Astrocyte (in vitro differentiated cells and primary cell): ENCODE measurements around the gene CD8B2. TPM values are rescaled to one million over a fixed set of nuclear protein-coding genes. Genes with fewer than 3 reads are reported as not detected.

Experiments used
- DNase-seq: peaks from one replicate; pipeline ENCODE4 v3.0.0-alpha.2; 2010; ENCODE audit warnings: low read depth
- FAIRE-seq: peaks from 2 replicates; lab custom pipeline; 2011; peaks lifted over from hg19 to GRCh38; lab: Jason Lieb, UNC
- H2AFZ ChIP-seq: 2 replicates; pipeline ENCODE4 v1.6.0; 2012; ENCODE audit warnings: low read depth, low read length, inconsistent platforms
- H3K27ac ChIP-seq: 2 replicates; pipeline ENCODE4 v1.5.1; 2011; ENCODE audit warnings: low read depth, low read length, inconsistent platforms
- H3K27me3 ChIP-seq: 2 replicates; pipeline ENCODE4 v1.6.0; 2011; ENCODE audit warnings: low read length, inconsistent platforms; ENCODE audit not compliant: insufficient read depth
- H3K36me3 ChIP-seq: 2 replicates; pipeline ENCODE4 v1.5.1; 2011; ENCODE audit warnings: low read length, inconsistent platforms; ENCODE audit not compliant: insufficient read depth
- H3K4me1 ChIP-seq: 2 replicates; pipeline ENCODE4 v1.5.1; 2011; ENCODE audit warnings: low read length, inconsistent platforms; ENCODE audit not compliant: insufficient read depth
- H3K4me2 ChIP-seq: 2 replicates; pipeline ENCODE4 v1.6.0; 2012; ENCODE audit warnings: low read length, inconsistent platforms
- H3K4me3 ChIP-seq: 2 replicates; pipeline ENCODE4 v1.5.1; 2011; ENCODE audit warnings: low read depth, mild to moderate bottlenecking, low read length, inconsistent platforms; ENCODE audit not compliant: insufficient read depth
- H3K79me2 ChIP-seq: 2 replicates; pipeline ENCODE4 v1.6.0; 2012; ENCODE audit warnings: mild to moderate bottlenecking, low read length, inconsistent platforms; ENCODE audit not compliant: insufficient read depth
- H3K9ac ChIP-seq: 2 replicates; pipeline ENCODE4 v1.6.0; 2012; ENCODE audit warnings: mild to moderate bottlenecking, low read length, inconsistent platforms
- H3K9me3 ChIP-seq: 2 replicates; pipeline ENCODE4 v1.5.1; 2012; ENCODE audit warnings: low read depth, mild to moderate bottlenecking, low read length, inconsistent platforms; ENCODE audit not compliant: insufficient read depth
- H4K20me1 ChIP-seq: 2 replicates; pipeline ENCODE4 v1.6.0; 2012; ENCODE audit warnings: low read length, inconsistent platforms; ENCODE audit not compliant: insufficient read depth
- H3K27ac Mint-ChIP-seq: one replicate; pipeline ENCODE4 v1.8.0; 2021; ENCODE audit warnings: mild to moderate bottlenecking, mixed read lengths; ENCODE audit not compliant: unreplicated experiment
- H3K27me3 Mint-ChIP-seq: one replicate; pipeline ENCODE4 v1.8.0; 2021; ENCODE audit warnings: low read depth, mixed read lengths; ENCODE audit not compliant: unreplicated experiment
- H3K36me3 Mint-ChIP-seq: one replicate; pipeline ENCODE4 v1.8.0; 2021; ENCODE audit warnings: low read depth, mixed read lengths; ENCODE audit not compliant: unreplicated experiment
- H3K4me1 Mint-ChIP-seq: one replicate; pipeline ENCODE4 v1.8.0; 2021; ENCODE audit warnings: low read depth, mixed read lengths; ENCODE audit not compliant: unreplicated experiment
- H3K4me3 Mint-ChIP-seq: one replicate; pipeline ENCODE4 v1.8.0; 2021; ENCODE audit warnings: mild to moderate bottlenecking, moderate library complexity, mixed read lengths; ENCODE audit not compliant: unreplicated experiment
- H3K9me3 Mint-ChIP-seq: one replicate; pipeline ENCODE4 v1.8.0; 2021; ENCODE audit warnings: mild to moderate bottlenecking, mixed read lengths; ENCODE audit not compliant: unreplicated experiment
- CTCF ChIP-seq: IDR thresholded peaks from 2 replicates; pipeline ENCODE4 v1.5.1; 2011; ENCODE audit warnings: low read depth, mild to moderate bottlenecking, inconsistent platforms, low read length, moderate library complexity; ENCODE audit not compliant: insufficient read depth
- EZH2 ChIP-seq: IDR thresholded peaks from 2 replicates; pipeline ENCODE4 v1.6.1; 2012; ENCODE audit warnings: mild to moderate bottlenecking, low read length, inconsistent platforms; ENCODE audit not compliant: insufficient read depth
- total RNA-seq: library from RNA; stranded (reverse); gene quantifications from 2 replicates; pipeline ENCODE4 v1.2.1, GENCODE V29; 2021

Gene CD8B2
- total RNA-seq, 1 donor from 2014 or later: not detected

DNA sequence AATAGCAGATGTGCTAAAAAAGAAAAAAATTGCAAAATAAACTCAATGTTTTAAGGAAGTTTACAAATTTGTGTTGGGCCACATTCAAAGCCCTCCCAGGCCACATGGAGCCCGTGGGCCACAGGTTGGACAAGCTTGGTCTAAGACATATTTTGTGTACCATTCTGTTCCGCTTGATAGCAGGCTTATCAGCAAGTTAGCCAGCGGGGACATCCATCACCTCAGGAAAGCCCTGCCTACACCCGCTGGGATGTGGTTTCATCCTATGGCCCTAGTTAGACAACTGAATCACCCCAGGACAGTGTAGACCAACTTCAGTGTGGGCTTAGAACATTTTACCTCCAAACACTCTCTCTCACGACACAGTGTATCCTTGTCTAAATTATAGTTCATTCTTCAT, 32.6 kb downstream of the CD8B2 start:
- H3K9me3 Mint-ChIP-seq: peaks cover 6% of the 10 kb centered on the region
- H3K27ac ChIP-seq: no peak overlapping the region
- H3K27ac Mint-ChIP-seq: no peak overlapping the region
- no peak overlapping the region for H3K9ac ChIP-seq
- H3K27me3 ChIP-seq: no peaks in the 10 kb centered on the region
- no peak overlapping the region for H3K4me3 ChIP-seq
- H3K36me3 Mint-ChIP-seq: no peaks in the 10 kb centered on the region
- H3K4me2 ChIP-seq: no peak overlapping the region
- H3K4me1 Mint-ChIP-seq: no peaks in the 10 kb centered on the region
- H3K27me3 Mint-ChIP-seq: peaks cover 5% of the 10 kb centered on the region
- no peaks in the 10 kb centered on the region for H3K9me3 ChIP-seq
- H4K20me1 ChIP-seq: no peaks in the 10 kb centered on the region
- FAIRE-seq (no peak), DNase-seq (no peak)
- no peak for TF ChIP-seq EZH2
- TF ChIP-seq CTCF: no peak
- no peaks in the 10 kb centered on the region for H3K4me1 ChIP-seq
- no peak overlapping the region for H3K4me3 Mint-ChIP-seq
- H3K79me2 ChIP-seq: no peaks in the 10 kb centered on the region
- H2AFZ ChIP-seq: no peak overlapping the region
- no peaks in the 10 kb centered on the region for H3K36me3 ChIP-seq

DNA sequence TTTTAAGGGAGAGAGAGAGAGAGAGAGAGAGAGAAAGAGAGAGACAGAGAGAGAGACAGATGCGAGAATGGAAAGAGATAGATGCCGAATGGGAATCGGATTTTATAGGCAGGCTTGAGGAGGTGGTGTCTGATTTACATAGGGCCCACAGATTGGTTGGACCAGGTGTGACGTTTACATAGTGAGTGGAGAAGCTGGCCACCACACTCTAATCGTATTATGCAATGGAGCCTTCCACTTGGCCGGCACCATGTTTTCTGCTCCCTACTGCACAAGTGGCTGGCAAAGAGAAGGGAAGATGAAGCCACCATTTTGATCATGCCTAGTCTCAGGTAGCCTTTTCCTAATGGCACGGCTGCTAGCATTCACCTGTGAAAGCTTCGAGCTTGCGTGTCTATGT, 33.9 kb downstream of the CD8B2 start:
- Histone ChIP-seq H2AFZ (no peak overlapping the region), H3K27ac (no peak overlapping the region), H3K9me3 (no peaks in the 10 kb centered on the region), H3K36me3 (no peaks in the 10 kb centered on the region), H4K20me1 (no peaks in the 10 kb centered on the region), H3K4me1 (no peaks in the 10 kb centered on the region), H3K4me2 (no peak overlapping the region), H3K79me2 (no peaks in the 10 kb centered on the region), H3K9ac (no peak overlapping the region), H3K27me3 (no peaks in the 10 kb centered on the region), H3K4me3 (no peak overlapping the region)
- TF ChIP-seq EZH2 (no peak), CTCF (no peak)
- Mint-ChIP-seq H3K27me3 (peaks cover 5% of the 10 kb centered on the region), H3K4me1 (no peaks in the 10 kb centered on the region), H3K36me3 (no peaks in the 10 kb centered on the region), H3K4me3 (no peak overlapping the region), H3K9me3 (peaks cover 7% of the 10 kb centered on the region), H3K27ac (no peak overlapping the region)
- no peak for DNase-seq
- no peak for FAIRE-seq

GRCh38 chr2:106523976-106524665, 37.0 kb downstream of the CD8B2 start:
- Histone ChIP-seq H3K4me2 (no peak overlapping the region), H2AFZ (no peak overlapping the region), H3K27me3 (no peaks in the 10 kb centered on the region), H3K4me1 (no peaks in the 10 kb centered on the region), H3K36me3 (no peaks in the 10 kb centered on the region), H3K9me3 (no peaks in the 10 kb centered on the region), H4K20me1 (no peaks in the 10 kb centered on the region), H3K27ac (no peak overlapping the region), H3K9ac (no peak overlapping the region), H3K4me3 (no peak overlapping the region), H3K79me2 (no peaks in the 10 kb centered on the region)
- FAIRE-seq (no peak), DNase-seq (no peak)
- Mint-ChIP-seq H3K36me3 (no peaks in the 10 kb centered on the region), H3K9me3 (peaks cover 5% of the 10 kb centered on the region), H3K27ac (no peak overlapping the region), H3K4me1 (no peaks in the 10 kb centered on the region), H3K4me3 (no peak overlapping the region), H3K27me3 (peaks cover 11% of the 10 kb centered on the region)
- TF ChIP-seq EZH2 (no peak), CTCF (no peak)
